Stimulated activated CD4-positive, alpha-beta T cell treated with anti-CD3 and anti-CD28 coated beads, Interleukin-1b, Interleukin-23, amount 100 ng/mL, for 4 hours (primary cell): Measurements from ENCODE around the gene CCSER2.
A peak's percentile ranks its signal among the peaks of the same experiment; 100 is the strongest.
"Not testable (repeated sequence)": the region's sequence is repeated elsewhere in the genome, so short reads cannot be mapped to it uniquely, and the experiment has no call there.

Experiments used
- DNase-seq, 2 donors: peaks; one replicate each; pipeline ENCODE4 v3.0.0-alpha.2; 2020; ENCODE audit warnings: low read depth in 2 of 2

The CCSER2 gene, protein sequence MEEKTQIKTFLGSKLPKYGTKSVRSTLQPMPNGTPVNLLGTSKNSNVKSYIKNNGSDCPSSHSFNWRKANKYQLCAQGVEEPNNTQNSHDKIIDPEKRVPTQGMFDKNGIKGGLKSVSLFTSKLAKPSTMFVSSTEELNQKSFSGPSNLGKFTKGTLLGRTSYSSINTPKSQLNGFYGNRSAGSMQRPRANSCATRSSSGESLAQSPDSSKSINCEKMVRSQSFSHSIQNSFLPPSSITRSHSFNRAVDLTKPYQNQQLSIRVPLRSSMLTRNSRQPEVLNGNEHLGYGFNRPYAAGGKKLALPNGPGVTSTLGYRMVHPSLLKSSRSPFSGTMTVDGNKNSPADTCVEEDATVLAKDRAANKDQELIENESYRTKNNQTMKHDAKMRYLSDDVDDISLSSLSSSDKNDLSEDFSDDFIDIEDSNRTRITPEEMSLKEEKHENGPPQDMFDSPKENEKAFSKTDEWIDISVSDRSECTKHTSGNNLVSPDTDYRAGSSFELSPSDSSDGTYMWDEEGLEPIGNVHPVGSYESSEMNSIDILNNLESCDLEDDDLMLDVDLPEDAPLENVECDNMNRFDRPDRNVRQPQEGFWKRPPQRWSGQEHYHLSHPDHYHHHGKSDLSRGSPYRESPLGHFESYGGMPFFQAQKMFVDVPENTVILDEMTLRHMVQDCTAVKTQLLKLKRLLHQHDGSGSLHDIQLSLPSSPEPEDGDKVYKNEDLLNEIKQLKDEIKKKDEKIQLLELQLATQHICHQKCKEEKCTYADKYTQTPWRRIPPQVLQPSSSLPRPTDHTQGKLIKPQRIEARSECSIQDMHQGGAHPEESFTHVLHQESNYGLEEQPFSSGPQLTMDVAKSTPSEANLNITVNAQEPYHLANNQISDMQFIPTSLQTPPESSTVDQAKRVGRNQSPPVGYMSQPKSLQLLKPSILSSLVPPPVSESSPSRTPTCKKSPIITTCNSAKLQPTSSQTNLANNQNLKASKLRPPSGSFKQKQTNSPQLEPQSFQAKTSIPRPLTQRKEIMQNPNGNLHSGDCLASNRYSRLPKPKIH

DNA sequence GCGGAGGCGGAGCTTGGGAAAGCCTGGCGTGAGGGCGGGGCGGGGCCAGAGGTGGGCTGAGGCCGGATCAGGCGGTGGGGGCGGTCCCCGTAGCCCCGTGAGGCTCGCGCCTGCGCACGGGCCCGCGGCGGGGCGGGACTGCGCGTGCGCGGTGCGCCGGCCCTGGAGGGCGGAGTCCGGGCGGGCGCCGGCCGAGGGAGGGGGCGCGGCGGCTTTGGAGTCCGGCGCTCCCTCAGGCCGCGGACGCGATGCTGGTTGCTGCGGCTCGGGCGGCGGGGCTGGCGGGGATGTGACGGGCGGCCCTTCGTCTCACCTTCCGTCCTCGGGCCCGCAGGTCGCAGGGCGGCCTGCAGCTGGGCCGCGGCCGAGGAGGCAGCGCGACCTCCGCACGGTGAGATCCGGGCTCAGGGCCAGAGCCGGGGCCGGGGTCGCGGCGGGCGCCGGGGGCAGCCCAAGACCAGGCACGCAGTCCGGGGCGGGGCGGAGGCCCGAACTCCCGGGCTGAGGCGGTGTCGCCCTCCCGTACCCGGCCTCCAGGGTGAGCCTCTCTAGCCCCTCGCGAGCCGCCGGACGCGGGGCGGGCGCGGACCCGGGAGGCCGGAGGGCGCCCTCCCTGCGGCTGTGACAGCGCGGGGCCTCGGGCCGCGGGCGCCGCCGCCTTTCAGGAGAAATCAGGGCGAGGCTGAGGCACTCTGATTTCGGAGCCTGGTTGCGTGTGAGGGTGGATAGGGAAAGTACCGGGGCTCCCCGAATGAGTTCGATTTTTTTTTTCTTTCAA lies at the start of gene CCSER2:
Gene CCSER2 (plus strand): TSS at position 172 of the 778 bp plus-strand sequence. CDS start 42,464 bp downstream, outside the sequence.
- peak; percentile 83 to 96 for DNase-seq

DNA sequence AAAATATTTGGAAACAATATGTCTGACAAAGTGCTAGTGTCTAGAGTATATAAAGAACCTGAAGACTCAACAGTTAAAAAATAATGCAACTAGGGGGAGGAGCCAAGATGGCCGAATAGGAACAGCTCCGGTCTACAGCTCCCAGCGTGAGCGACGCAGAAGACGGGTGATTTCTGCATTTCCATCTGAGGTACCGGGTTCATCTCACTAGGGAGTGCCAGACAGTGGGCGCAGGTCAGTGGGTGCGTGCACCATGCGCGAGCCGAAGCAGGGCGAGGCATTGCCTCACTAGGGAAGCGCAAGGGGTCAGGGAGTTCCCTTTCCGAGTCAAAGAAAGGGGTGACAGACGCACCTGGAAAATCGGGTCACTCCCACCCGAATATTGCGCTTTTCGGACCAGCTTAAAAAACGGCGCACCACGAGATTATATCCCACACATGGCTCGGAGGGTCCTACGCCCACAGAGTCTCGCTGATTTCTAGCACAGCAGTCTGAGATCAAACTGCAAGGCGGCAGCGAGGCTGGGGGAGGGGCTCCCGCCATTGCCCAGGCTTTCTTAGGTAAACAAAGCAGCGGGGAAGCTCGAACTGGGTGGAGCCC lies 48.4 kb upstream of the CCSER2 start:
- not testable (repeated sequence) for DNase-seq

DNA sequence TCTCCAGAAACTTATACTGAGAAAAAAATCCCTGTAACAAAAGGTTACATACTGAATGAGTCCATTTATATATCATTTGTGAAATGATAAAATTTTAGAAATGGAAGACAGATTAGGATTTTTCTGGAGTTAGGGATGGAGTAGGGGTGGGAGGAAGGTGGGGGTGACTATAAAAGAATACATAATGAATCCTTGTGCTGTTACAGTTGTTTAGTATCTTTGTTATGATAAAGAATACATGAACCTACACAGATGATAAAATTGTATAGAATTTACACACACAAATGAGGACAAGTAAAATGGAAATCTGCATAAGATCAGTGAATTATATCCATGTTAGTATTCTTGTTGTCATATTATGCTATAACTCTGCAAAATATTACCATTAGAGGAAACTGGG lies 41.7 kb upstream of the CCSER2 start:
- no peak for DNase-seq

DNA sequence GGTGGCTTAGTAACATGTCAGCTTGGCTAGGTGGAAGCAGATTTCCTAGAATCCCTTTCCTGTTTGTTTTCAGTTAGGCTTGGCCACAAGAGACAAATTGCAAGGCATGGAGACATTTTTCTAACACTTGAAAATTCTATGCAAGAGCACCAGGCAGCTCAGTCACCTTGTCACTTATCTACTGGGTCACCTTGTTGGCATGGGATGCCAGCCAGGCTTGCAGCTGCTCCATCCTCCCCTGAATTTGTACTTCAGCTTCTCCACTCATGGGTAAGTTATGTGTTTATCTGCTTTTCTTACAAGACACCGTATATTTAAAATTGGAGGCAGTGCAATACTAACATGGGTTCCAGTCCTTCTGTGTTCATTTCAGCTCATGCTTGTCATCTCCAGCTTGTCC lies 40.2 kb upstream of the CCSER2 start:
- no peak for DNase-seq

DNA sequence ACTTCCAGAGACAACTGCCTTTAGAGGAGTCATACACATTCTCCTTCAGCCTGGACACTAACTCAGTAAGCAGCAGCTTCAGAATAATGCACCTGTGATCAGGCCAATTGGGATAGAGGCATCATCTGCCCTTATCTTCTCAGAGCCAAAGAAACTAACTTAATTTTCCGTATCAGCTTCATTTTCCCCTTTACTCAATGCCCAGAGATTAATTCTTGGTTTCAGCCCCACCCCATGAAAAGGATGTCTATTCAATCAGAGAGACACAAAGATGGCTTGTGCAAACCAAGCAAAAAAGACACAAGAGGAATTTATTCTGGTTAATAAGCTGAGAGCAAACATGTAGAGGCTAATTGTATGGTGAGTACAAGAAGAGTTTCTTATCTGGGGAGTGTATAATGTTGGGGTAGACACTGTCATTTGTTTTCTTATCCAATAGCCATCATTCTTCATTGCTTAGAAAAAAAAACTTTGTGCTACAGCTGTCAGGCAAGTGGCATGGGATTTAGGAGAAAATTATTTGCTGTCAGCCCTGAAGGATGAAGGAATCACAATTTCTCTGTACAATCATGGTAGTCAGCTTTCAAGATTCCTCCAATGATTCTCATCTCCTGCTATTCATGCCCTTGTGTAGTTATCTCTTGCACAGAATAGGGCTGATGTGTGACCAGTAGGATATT lies 38.7 kb upstream of the CCSER2 start:
- no peak for DNase-seq

DNA sequence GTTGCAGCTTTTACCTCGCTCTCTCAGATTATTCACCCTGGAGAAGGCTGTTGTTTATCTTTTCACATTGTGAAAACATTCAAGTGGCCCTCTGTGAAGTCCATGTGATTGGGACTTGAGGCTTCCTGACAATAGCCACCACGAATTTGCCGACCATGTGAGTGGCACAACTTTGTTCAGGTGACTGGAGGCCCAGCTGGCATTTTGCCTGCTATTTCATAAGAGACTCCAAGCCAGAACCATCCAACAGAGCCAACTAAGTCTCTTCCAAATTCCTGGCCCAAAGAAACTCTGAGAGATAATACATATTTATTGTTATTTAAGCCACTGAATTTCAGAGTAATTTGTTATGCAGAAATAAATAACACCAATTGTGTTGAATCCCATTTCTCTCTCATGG lies 38.2 kb upstream of the CCSER2 start:
- DNase-seq, result no peak

DNA sequence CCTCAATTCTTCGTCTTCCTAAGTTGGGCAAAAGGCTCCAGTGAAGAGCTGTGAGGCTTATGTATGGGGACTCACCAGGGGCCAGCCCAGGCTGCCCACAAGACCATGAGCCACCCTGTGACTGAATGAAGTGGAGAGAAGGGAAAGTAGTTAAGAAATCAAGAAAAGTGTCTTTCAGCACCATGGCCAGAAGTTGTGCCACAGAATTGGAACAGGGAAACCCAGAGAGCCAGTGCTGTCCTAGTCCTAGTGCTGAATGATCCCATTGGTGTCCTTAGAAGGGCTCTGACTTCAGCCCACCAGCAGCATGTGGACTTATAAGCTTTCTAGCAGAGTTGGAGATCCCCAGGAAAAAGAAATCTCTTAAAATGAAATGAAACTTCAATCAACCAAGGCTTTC lies 37.0 kb upstream of the CCSER2 start:
- no peak for DNase-seq

DNA sequence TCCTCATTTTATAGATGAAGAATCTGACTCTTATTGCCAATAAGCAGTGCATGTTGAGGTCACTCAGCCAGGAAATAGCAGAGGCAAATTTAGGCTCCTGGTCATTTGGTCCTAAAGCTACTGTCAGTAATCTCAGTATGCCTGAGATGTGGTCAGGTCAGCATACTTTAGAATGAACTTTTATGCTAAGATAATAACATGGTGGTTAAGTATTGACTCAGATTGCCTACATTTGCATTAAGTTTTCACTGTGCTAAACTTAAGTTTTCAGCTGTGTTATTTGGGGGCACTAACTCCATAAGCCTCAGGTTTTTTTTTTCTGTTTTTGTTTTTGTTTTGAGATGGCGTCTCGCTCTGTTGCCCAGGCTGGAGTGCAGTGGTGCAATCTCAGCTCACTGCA lies 35.9 kb upstream of the CCSER2 start:
- no peak for DNase-seq

DNA sequence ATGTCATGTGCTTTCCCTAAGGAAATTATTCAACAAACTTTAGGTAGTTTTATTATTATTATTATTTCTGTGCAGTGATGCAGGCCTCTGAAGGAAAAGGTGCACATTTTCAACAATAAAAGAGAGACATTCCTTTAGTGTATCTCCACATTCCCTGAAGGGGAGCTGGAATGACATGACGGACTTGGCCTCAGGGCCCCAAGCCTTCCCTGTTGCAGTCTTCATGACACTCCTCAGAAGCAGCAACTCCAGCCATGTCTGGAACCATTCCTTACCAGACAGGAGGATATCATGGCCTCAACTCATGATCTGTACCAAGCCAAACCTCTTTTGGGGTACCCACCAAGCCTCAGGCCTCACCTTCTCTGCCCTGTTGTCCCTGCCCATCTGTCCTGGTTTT lies 35.2 kb upstream of the CCSER2 start:
- DNase-seq, result no peak

DNA sequence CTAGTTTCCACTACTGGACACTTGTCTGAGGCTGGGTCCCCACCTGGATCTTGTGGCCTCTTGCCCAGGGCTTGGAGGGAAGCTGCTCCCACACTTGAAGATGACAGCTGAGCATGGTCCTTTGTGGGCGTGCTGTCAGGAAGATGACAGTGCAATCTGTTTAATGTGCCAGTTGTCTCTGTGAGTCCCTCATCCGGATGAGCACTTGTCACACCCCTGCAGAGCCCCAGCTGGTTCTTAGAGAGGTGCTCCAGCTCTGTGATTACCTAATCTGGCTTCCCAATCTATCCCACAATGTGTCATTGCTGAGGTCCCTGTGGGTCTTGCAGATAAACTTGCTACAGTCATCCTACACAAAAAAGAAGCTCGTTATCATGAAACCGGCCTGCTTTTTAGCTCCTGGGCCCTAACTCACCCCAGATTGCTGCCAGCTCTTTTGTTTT lies 34.8 kb upstream of the CCSER2 start:
- DNase-seq, result no peak

DNA sequence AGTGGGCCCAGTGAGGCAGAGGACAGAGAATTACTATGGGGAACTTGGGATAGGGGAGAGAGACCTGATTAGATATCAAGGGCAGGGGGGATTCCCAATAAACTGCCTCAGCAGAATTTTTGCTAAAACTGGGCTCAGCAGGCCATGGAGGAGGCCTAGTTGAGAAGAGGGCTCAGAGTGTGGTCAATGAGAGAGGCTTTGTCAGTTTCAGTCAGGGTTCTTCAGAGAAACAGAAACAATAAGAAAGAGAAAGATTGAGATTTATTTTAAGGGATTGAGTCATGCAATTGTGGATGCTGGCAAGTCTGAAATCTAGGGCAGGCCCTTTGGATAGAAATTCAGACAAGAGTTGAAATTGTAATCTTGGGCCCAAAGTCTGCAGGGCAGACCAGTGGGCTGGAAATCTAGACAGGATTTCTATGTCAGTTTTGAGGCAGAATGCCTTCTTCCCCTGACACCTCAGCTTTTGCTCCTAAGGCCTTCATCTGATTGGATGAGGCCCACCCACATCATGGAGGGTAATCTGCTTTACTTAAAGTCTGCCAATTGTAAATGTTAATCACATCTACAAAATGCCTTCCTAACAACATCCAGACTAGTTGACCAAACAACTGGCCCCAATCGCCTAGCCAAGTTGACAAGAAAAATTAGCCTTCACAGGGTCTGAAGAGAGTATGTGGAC lies 33.5 kb upstream of the CCSER2 start:
- DNase-seq, result no peak

DNA sequence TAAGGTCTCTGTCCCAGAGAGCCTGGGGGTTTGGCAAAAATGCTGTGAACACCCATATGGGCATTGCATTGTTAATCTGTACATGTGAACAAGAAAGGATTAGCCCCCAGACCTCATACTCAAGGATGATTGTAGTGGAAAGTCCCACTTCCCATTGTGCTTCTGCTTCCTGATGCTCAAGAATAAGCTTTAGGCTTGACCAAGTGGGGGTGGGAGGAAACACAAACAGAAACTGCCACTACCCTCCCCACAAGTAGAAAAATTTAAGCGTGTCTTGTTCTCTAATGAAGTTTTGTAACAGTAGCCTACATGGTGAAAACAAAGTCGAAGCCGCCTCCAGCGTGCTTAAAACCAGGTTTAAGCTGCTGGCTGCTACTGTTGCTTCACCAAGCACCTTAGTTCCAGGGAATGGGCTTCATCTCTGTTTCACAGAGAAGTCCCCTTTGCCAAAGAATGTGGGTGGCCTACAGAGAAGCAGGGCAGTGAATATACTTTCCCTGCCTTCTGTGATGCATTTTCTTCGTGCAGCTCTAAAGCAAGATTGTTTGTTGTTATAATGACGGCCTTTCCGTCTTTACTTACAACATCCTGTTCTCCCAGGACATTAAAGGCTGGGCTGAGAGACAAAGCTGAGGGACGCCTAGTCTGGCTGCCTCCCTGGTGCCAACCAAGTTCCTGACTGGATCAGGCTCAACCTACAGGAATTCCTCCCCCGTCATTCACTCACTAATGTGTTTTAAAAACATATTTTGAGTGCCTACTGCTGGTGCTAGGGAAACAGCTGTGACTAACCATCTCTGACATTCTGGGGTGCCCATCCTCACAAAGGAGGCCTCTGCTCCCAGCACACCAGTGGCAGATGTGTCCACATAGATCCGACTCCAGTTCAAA lies 32.1 kb upstream of the CCSER2 start:
- no peak for DNase-seq

DNA sequence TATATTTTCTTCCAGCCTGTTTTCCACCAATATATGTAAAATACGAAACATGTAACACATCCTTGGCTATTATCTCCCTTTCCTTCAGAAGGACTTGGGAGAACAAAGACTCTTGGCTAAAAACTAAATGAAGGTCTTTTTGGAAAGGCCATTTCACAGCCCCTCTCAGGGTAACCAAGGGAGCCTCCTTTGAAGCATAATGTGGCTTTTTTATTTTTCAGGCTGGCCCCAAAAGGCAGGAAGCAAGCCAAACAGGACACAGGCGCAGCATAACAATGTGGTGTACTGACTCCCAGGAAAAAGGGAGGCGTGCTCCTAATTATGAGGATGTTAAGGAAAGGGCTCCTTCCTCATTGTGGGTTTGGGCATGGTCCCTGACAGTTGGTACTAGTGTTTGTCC lies 30.3 kb upstream of the CCSER2 start:
- no peak for DNase-seq

DNA sequence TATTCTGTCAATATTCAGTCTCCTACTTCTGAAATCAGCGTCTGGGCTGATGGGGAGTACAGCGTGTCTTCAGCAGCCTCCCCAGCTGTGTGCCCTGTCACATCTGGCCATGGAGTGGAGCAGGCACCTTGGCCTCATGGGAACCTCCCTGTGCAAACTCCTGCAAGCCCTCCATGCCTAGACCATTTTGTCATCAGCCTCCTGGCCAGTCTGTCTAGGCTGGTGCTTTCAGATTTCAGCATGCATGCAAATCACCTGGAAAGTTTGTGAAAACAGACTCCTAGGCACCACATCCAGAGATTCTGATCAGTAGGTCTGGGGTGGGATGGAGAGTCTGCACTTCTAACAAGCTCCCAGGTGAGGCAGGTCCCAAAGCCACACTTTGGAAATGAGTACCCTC lies 26.2 kb upstream of the CCSER2 start:
- no peak for DNase-seq

DNA sequence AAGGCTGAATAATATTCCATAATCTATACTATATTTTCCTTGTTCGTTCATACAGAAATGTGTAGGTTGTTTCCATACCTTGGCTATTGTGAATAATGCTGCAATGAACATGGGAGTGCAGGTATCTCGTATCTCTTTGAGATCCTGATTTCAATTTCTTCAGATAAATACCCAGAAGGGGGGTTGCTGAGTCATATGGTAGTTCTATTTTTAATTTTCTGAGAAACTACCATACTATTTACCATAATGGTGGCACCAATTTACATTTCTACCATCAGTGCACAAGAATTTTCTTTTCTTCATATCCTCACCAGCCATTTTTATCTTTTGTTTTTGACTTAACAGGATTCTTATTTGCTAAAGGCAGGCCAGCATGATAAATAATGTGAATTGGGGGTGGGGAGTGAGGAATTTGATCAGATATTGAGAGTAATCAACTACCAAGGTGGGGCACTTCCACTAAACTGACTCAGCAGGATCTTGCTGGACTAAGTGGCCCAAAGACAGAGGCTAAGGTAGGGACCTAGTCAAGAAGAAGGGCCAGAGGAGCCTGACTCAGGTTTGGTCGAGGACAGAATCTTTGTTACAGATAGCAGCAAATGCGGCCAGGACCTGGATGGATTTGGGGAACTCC lies 21.5 kb upstream of the CCSER2 start:
- no peak for DNase-seq

DNA sequence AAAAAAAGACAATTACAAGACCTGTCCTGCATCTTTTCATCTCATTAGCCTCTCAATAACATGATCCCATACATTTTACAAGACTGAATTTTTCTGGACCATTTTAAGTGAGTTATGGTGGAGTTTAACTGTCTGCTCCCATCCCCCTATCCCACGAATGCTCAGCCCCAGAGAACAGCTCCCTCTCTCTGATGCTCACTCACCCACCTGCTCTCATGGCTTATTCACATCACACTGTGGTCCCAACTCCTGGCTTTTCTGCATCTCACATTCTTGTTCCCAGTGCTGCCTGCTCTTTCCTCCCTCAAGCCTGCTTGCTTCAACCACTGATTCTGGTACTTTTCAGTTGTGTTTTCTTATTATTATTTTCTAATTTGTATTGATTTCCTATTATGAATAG lies 20.4 kb upstream of the CCSER2 start:
- DNase-seq, result no peak

DNA sequence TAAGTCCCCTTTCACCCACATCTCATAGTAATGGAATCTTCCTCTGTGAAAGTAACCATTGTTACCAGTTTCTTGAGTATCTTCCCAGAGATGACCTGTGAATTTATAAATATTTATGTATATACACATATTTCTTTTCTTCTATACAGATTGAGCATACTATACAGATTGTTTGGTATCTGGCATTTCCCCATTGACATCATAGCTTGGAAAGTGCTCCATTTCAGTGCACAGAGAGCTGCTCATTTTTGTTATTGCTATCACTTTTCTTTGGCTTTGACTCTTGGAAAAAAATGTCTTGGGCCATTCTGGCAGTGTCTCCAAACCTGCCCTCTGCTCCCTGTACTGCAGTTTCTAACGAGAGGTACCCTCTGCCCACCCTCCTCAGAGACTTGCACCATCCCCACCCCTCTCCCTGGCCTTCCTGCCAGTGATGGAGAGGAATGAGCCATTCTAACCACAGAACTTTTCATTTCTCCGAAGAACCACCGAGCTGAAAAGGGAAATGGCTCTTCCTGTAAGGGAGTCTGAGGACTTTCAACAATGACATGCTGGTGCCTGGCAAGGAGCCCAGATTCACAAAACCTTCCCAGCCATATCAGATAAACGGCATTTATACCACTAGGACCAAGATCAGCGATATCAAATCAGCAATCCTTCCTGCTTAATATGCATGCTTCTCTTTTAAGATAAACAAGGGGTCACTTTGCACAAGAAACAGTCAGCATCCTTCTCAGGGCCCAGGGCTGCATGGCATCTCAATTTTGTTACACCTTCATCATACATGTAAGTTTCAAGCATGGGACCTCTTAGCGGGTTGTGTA lies 19.7 kb upstream of the CCSER2 start:
- DNase-seq, result no peak

DNA sequence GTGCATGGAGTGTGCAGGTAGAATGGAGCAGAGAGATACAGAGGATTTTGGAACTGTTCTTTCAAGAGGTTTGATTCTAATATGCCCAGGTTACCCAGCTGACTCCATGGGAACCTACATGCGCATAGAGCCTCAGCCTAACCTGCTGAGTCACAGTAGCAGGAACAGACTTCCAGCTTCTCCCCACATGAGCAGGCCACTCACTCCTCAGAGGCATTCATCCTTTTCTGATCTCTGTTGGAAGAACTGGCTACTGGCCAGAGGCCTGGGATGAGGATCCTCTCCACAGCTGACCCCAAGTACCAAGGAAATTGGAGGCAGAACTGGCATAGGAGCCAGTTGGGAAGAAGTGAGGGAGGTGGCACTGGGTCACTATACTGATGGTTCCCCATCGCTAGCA lies 17.9 kb upstream of the CCSER2 start:
- no peak for DNase-seq
